HepG2 (cell line): ENCODE results near the gene MYH9. TPM values are rescaled to one million over a fixed set of nuclear protein-coding genes. Genes with fewer than 3 reads are reported as not detected.

Source experiments
- ARNTL ChIP-seq: sonication (generic); formaldehyde crosslinking; IDR thresholded peaks from 2 replicates; pipeline ENCODE4 v1.4.0; 2020; ENCODE audit warnings: mild to moderate bottlenecking, missing genetic modification reagents
- BRCA1 ChIP-seq: sonication (generic); formaldehyde crosslinking; IDR thresholded peaks from 2 replicates; pipeline ENCODE4 v1.4.0; 2020; ENCODE audit warnings: missing genetic modification reagents
- BRD4 ChIP-seq: sonication (generic); formaldehyde crosslinking; IDR thresholded peaks from 2 replicates; pipeline ENCODE4 v1.4.0; 2020; ENCODE audit warnings: missing genetic modification reagents
- CCAR2 ChIP-seq: fragments of 200-400 bp; formaldehyde crosslinking; optimal IDR thresholded peaks from 2 replicates; pipeline ENCODE3; 2018; ENCODE audit warnings: low read depth, mild to moderate bottlenecking, low read length, moderate library complexity
- CREM ChIP-seq, 2 experiments: sonication (generic) in 1 of 2; formaldehyde crosslinking in 1 of 2; IDR thresholded peaks; 2 replicates each; pipeline versions ENCODE4 v1.4.0 to v1.6.1; 2016 to 2020; ENCODE audit warnings: antibody characterized with exemption in 1 of 2, mild to moderate bottlenecking in 1 of 2, missing genetic modification reagents in 1 of 2
- DPF2 ChIP-seq: sonication (generic); formaldehyde crosslinking; IDR thresholded peaks from 2 replicates; pipeline ENCODE4 v1.4.0; 2020; ENCODE audit warnings: mild to moderate bottlenecking, low read depth, missing genetic modification reagents, borderline replicate concordance
- ETV6 ChIP-seq: sonication (generic); formaldehyde crosslinking; conservative IDR thresholded peaks from 2 replicates; pipeline ENCODE4 v1.4.0; 2020; ENCODE audit warnings: missing genetic modification reagents
- HHEX ChIP-seq: IDR thresholded peaks from 2 replicates; pipeline ENCODE4 v1.6.1; 2016; ENCODE audit warnings: control low read depth
- HMG20A ChIP-seq: IDR thresholded peaks from 2 replicates; pipeline ENCODE4 v1.6.1; 2016; ENCODE audit warnings: borderline replicate concordance
- HNF1A ChIP-seq, 2 experiments: sonication (generic) in 1 of 2; formaldehyde crosslinking in 1 of 2; IDR thresholded peaks; 2 replicates each; pipeline versions ENCODE4 v1.4.0 to v1.6.1; 2016 to 2020; ENCODE audit warnings: borderline replicate concordance in 1 of 2, low read depth in 1 of 2, mild to moderate bottlenecking in 1 of 2, missing genetic modification reagents in 1 of 2
- HOXA7 ChIP-seq: sonication (generic); formaldehyde crosslinking; IDR thresholded peaks from 2 replicates; pipeline ENCODE4 v1.8.1; 2022; ENCODE audit warnings: mild to moderate bottlenecking, missing genetic modification reagents, moderate library complexity
- KDM1A ChIP-seq: IDR thresholded peaks from 2 replicates; pipeline ENCODE4 v1.6.1; 2016; ENCODE audit warnings: missing compliant biosample characterization
- KDM3A ChIP-seq: IDR thresholded peaks from 2 replicates; pipeline ENCODE4 v1.6.1; 2018; ENCODE audit warnings: low read depth, missing compliant biosample characterization
- MYC ChIP-seq: sonication (generic); formaldehyde crosslinking; IDR thresholded peaks from 2 replicates; pipeline ENCODE4 v1.9.0; 2021; ENCODE audit warnings: missing genetic modification reagents, borderline replicate concordance
- NCOA1 ChIP-seq: sonication (generic); formaldehyde crosslinking; IDR thresholded peaks from 2 replicates; pipeline ENCODE4 v1.9.0; 2021; ENCODE audit warnings: missing genetic modification reagents
- NFATC3 ChIP-seq: sonication (generic); formaldehyde crosslinking; IDR thresholded peaks from 2 replicates; pipeline ENCODE4 v1.5.1; 2020; ENCODE audit warnings: mild to moderate bottlenecking, missing genetic modification reagents
- SATB2 ChIP-seq: sonication (generic); formaldehyde crosslinking; IDR thresholded peaks from 2 replicates; pipeline ENCODE4 v1.5.0; 2020; ENCODE audit warnings: missing genetic modification reagents
- SPEN ChIP-seq: sonication (generic); formaldehyde crosslinking; IDR thresholded peaks from 2 replicates; pipeline ENCODE4 v1.5.1; 2020; ENCODE audit warnings: low read depth, mild to moderate bottlenecking, missing genetic modification reagents
- TFDP1 ChIP-seq: IDR thresholded peaks from 2 replicates; pipeline ENCODE4 v1.6.1; 2016; ENCODE audit warnings: missing compliant biosample characterization, missing genetic modification reagents, borderline replicate concordance
- TRIM22 ChIP-seq: fragments of 450-650 bp; IDR thresholded peaks from 2 replicates; pipeline ENCODE4 v1.6.1; 2017
- ZBTB8A ChIP-seq: sonication (generic); formaldehyde crosslinking; IDR thresholded peaks from 2 replicates; pipeline ENCODE4 v1.4.0; 2020; ENCODE audit warnings: mild to moderate bottlenecking, low read depth, missing genetic modification reagents, borderline replicate concordance
- ZNF101 ChIP-seq: sonication (generic); formaldehyde crosslinking; IDR thresholded peaks from 2 replicates; pipeline ENCODE4 v1.4.0; 2020; ENCODE audit warnings: mild to moderate bottlenecking, low read depth, missing genetic modification reagents, borderline replicate concordance
- ZNF891 ChIP-seq: sonication (generic); formaldehyde crosslinking; IDR thresholded peaks from 2 replicates; pipeline ENCODE4 v1.5.0; 2020; ENCODE audit warnings: mild to moderate bottlenecking, missing genetic modification reagents
- polyA plus RNA-seq, 8 experiments: library from polyadenylated mRNA; depleted of rRNA in 3 of 8; stranded (reverse) in 7 of 8; unstranded in 1 of 8; fragments of >200 nt; fragmentation: Illumina TruSeq in 4 of 8; extraction: Trizol in 4 of 8; gene quantifications; 2 replicates each; pipeline versions ENCODE4 v1.2.1 to v1.2.3, GENCODE V29; 2011 to 2016; ENCODE audit warnings: low read depth in 4 of 8, missing spikeins in 1 of 8, mixed read lengths in 1 of 8; ENCODE audit not compliant: insufficient read depth in 1 of 8
- total RNA-seq, 5 experiments: library from RNA; depleted of rRNA; stranded (reverse); fragments of >200 nt; fragmentation: Illumina TruSeq; extraction: Trizol; gene quantifications; 2 replicates each; pipeline ENCODE4 v1.2.3, GENCODE V29; 2016; ENCODE audit warnings: low read depth in 1 of 5

The MYH9 gene
- total and polyA plus RNA-seq, 2 of the 13 experiments (the other 11 are each of a cell fraction or from before 2014, with no cell fraction given), result 50.7 to 98.5 TPM

GRCh38 chr22:36433318-36434231 is 45.8 kb upstream of the MYH9 start (continued):
- TF ChIP-seq SPEN (CRISPR knock-in tag), result peak; percentile 76
- no peak for TF ChIP-seq ZNF101
- no peak for TF ChIP-seq TRIM22
- TF ChIP-seq HHEX (CRISPR knock-in tag), result no peak
- TF ChIP-seq BRD4 (CRISPR knock-in tag), result no peak; the same call in 1 of the 2 replicates
- TF ChIP-seq ZBTB8A (CRISPR knock-in tag), result no peak
- TF ChIP-seq DPF2 (CRISPR knock-in tag), result peak; percentile 94
- TF ChIP-seq HOXA7, result no peak
- TF ChIP-seq NFATC3 (CRISPR knock-in tag), result 0 out of 2 replicates have a peak, but pooled peaks have one; percentile 65
- 0 out of 2 replicates have a peak, but pooled peaks have one; percentile 38 for TF ChIP-seq KDM1A
- TF ChIP-seq MYC, result peak; percentile 62; the same call in 1 of the 2 replicates
- 0 out of 2 replicates have a peak, but pooled peaks have one; percentile 13 for TF ChIP-seq TFDP1 (CRISPR knock-in tag)
- TF ChIP-seq ZNF891, result no peak
- no peak for TF ChIP-seq CCAR2
- no peak for TF ChIP-seq BRCA1
- peak; percentile 26; the same call in 1 of the 2 replicates for TF ChIP-seq CREM (IDR thresholded peaks at IDR 0.05)
- no peak for TF ChIP-seq CREM (CRISPR knock-in tag; IDR thresholded peaks at IDR 0.05)
- TF ChIP-seq NCOA1 (CRISPR knock-in tag), result no peak
- TF ChIP-seq HNF1A (IDR thresholded peaks at IDR 0.05; ENCODE audit: low read depth), result peak; percentile 65; the same call in 1 of the 2 replicates
- peak; percentile 76; the same call in 1 of the 2 replicates for TF ChIP-seq HNF1A (CRISPR knock-in tag; IDR thresholded peaks at IDR 0.05; ENCODE audit: borderline replicate concordance)
- no peak for TF ChIP-seq SATB2 (CRISPR knock-in tag)
- TF ChIP-seq ARNTL (CRISPR knock-in tag), result peak; percentile 88
- peak; percentile 78 for TF ChIP-seq HMG20A (CRISPR knock-in tag)
- no peak for TF ChIP-seq KDM3A
- 0 out of 2 replicates have a peak, but pooled peaks have one; percentile 36 for TF ChIP-seq ETV6 (CRISPR knock-in tag)
